Stimulated activated CD8-positive, alpha-beta memory T cell treated with anti-CD3 and anti-CD28 coated beads, Interleukin-4, amount 100 ng/mL, for 48 hours (primary cell): ENCODE results near the gene MRPS11.
A peak's percentile ranks its signal among the peaks of the same experiment; 100 is the strongest.
"Not testable (repeated sequence)": the region's sequence is repeated elsewhere in the genome, so short reads cannot be mapped to it uniquely, and the experiment has no call there.

Source experiments
- DNase-seq: peaks from one replicate; pipeline ENCODE4 v3.0.0-alpha.2; 2020

The MRPS11 gene

DNA sequence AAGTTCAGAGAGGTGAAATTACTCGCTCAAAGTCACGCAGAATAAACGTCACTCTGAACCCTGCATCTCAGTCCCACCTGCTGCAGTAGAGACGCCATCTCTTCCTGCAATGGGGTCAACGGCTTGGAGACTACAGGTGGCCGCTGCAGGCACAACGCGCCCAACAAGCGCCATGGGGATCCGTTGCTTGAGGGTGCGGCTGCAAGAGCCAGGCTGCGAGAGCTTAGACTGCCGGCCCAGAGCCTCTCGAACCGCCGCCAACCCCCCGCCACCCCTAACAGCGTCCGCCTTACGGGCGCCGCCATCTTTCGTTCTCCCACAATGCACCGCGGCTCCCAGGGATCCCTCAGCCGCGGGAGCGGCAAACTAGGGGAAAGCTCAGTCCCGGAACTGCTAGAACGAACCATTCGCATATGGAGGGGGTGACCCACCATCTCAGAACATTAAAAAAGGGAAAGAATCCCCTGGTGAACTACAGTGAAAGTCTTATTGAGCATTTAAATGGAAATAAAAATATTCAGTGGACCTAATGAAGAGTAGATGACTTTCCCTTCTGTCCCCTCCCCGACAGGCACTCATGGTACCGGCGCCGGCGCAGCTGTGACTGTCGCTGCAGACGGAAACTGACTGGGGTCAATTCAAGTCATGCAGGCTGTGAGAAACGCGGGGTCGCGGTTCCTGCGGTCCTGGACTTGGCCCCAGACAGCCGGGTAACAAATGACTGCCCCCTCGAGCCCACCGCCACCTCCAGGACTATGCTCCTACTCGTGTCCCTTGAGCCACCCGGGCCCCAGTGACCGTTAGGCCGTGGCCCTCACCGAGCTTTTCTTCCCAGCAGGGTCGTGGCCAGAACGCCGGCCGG, at the start of gene MRPS11, which contains the start of gene MRPL46:
TSS of gene MRPS11 (plus strand) at position 636 of the 862 bp plus-strand sequence. CDS start at position 646, 10 bp downstream.
TSS of gene MRPL46 (minus strand) at position 316 of the 862 bp plus-strand sequence. CDS start at position 305, 11 bp downstream.
- DNase-seq: peak; percentile 92

DNA sequence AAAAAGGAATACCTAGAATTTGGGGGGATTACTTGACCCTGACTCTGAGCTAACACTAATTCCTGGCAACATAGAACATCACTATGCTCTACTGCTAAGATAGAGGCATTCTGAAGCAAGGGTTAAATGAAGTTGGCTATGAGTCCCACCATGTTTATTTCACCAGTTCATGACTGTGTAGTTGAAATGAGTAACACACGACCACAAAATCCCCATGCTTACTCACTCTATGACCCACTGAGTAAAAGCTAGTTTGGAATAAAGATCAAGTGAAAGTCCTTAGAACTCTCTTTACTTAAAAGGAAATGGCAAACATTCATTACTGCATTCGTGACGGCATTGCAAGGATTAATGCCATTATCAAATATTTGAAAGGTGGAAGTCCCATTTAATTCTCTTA, 47.7 kb upstream of the MRPS11 start:
- no peak for DNase-seq

GRCh38 chr15:88423331-88423730, 44.2 kb upstream of the MRPS11 start:
- no peak for DNase-seq

GRCh38 chr15:88426304-88426703, 41.2 kb upstream of the MRPS11 start:
- DNase-seq: no peak

- DNase-seq: no peak
Observed at GRCh38 chr15:88428053-88428452, 39.5 kb upstream of the MRPS11 start.

DNA sequence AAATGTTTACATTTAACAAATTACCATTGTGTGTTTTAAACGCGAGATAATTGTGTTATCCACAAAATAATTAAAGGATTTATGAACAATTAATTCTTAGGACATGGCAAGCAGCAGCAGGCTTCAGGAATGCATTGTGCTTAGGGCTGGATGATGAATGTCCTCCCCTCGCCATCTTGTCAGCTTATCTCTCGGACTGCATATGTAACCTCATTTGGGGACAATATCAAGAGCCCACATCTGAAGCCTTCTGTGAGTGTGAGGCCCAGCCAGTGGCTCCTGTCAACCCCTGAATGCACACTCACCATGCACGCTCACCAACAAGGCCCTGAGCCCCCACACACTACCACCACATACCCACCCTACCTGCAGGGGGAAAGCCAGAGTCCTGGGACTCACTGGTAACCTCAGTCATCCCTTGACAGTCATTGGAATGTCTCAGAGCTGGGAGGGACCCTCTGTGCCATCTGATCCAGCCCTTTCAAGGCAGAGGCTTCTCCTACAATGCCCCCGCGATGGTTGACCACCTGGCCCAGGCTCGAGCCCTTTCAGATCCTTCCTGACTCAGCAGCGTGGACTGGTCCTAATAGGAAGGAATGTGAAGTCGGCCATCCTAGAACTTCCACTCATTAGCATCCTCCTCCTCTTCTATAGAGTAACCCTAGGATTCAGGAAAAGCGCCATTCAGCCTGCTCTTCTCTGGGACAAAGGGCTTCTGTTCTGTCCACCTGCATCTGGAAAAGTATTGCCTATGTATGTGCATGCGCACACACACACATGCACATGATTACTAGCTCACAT, 38.5 kb upstream of the MRPS11 start:
- no peak for DNase-seq

- no peak for DNase-seq
Observed at GRCh38 chr15:88430051-88430450, 37.5 kb upstream of the MRPS11 start.

GRCh38 chr15:88431441-88431840, 36.1 kb upstream of the MRPS11 start:
- DNase-seq: no peak

GRCh38 chr15:88433046-88433685, 34.3 kb upstream of the MRPS11 start:
- DNase-seq: no peak

DNA sequence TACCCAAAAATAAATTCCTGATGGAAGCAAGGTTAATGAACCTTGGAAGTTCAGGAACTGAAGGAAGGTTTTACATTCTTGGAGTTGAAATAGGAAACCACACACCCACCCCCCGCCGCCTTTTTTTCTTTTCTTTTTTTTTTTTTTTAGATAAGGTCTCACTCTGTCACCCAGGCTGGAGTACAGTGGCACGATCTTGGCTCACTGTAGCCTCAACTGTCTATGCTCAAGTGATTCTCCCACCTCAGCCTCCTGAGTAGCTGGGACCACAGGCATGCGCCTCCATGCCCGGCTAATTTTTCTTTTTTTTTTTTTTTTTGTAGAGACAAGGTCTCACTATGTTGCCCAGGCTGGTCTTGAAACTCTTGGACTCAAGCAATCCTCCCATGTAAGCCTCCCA, 33.4 kb upstream of the MRPS11 start:
- not testable (repeated sequence) for DNase-seq

- DNase-seq: no peak
Observed at GRCh38 chr15:88438181-88438580, 29.3 kb upstream of the MRPS11 start.

DNA sequence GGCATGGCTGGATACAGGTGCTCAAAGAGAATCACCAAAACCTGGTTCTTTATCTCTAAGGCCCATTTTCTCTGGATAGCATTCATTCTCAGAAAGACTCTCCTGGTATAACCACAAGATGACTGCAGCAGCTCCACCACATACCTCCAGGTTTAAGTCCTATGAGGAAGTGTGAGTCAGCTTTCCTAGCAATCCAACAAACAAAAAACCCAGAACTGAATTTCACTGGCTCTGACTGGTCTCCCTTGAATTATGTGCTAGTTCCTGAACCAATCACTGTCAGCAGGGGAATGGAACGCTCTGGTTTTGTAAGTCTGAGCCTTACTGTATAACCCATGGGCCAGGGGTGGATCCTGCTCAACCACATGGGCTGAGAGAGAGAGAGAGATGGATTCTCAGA, 27.5 kb upstream of the MRPS11 start:
- no peak for DNase-seq

DNA sequence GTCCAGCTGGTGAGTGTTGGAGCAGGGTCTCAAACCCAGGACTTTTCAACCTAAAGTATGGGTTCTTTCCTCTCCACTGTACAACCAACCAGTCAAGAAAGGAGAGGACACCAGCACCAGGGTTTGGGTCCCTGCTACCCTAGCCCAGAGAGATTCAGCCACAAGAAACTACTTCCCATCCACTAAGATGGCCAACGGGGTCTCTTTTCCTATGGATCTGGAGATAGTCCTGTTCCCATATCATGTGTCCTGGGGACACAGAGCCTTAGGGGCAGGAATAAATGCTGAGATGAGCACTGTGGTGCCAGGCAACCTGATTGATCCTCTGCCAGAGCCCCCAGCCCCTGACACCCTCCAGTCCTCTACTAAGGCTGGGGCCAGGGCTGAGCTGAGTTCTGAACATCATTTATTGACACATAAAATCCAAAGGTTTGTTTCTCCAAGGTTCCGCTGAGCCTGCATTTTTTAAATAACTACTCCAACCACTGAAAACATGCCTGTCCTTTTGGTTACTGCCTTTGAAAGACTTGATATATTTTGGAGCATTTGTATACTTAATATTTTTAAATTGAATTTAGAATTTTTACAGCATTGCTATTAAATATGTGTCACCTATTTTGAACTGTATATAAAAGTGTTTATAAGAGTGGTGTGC, 26.3 kb upstream of the MRPS11 start:
- no peak for DNase-seq

DNA sequence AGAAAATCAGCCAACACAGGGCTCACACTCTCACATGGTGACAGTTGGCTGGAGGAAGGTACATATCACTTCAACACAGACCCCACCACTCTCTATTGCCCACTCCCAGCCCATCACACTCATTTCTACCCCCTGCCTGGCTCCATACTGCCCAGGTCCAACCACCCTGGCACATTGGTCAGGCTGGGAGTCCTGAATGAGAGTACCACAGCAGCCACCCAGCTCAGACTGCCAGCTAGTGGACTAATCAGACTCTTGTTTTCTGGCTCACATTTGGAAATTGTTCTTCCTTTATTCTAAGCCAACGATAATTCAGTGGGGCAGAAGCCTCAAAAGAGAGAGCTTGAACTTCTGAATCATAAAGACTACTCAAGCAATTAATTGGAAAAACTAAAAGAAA, 20.3 kb upstream of the MRPS11 start:
- no peak for DNase-seq

GRCh38 chr15:88447741-88448140, 19.8 kb upstream of the MRPS11 start:
- no peak for DNase-seq

GRCh38 chr15:88448991-88449461, 18.5 kb upstream of the MRPS11 start:
- DNase-seq: no peak

- no peak for DNase-seq
Observed at GRCh38 chr15:88449581-88449980, 17.9 kb upstream of the MRPS11 start.

- DNase-seq: peak; percentile 94
Observed at GRCh38 chr15:88450125-88450798, 17.2 kb upstream of the MRPS11 start.

DNA sequence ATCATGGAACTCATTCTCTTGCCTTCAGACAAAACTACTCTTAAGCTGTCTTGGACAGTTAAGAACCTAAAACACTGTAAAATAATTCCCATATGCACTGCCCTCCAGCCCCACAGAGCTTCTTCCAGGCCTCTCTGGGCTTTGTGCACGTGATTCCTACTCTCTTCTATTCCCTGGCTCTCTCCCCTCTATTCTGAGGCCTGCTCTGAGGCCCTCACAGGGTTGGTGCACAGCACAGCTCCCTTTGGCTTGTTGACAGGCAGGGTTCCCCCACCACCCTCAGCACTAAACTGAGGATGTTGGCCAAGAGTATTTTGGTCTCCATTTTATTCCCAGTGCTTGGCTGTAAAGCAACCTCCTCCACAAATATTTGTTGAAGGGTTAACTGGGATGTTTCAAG, 13.9 kb upstream of the MRPS11 start:
- DNase-seq: no peak

GRCh38 chr15:88454236-88454635, 13.3 kb upstream of the MRPS11 start:
- no peak for DNase-seq

DNA sequence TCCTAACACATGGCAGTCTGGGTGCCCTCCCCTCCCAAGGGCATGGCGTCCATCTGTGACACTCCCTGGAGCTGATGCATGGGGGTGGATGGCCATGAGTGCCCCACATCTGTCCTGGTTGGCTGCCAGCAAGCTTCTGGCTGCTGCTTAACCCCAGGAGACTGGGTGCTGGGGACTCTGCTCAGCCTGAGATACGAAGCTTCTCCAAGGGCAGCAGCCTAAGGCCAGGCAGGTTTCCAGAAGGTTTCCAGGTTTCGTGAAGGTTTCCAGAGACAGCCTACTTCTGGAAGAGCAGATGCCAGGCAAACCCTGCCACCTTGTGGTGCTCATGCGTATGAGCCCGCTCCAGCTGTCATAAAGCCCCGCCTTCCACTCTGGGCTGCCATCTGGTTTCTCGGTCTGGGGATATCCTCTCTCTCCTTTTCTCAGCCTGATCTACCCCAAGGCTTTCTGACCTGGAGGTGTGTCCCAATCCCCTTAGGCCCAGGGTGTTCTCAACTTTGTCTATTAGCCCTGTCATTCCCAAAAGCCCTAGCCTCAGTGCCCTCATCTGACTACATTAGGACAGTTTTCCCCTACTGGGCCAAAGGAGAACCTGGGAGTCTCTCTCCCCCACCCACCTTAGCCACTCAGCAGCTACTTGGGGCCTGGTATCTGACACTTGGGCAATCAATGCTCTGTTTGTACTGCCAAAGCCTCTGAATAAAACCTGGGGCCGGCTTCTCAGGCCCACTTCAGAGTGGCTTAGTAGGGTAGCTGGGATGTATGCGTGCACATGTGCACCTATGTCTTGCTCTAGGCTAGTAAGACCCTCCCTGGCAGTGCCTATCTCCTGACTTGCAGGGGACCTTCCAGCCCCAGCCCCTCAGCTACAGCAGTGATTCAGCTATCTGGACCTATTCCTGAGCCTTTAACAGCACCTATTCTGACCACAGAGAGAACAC, 12.4 kb upstream of the MRPS11 start:
- DNase-seq: peak; percentile 67
